NCI-H2227 treated with DMSO at 0.1 percent for 48 hours (cell line): ENCODE measurements around the gene GPT2.

Experiments used
- DNase-seq: peaks from one replicate; lab custom pipeline; 2025; lab: John Stamatoyannopoulos, UW

Gene GPT2

DNA sequence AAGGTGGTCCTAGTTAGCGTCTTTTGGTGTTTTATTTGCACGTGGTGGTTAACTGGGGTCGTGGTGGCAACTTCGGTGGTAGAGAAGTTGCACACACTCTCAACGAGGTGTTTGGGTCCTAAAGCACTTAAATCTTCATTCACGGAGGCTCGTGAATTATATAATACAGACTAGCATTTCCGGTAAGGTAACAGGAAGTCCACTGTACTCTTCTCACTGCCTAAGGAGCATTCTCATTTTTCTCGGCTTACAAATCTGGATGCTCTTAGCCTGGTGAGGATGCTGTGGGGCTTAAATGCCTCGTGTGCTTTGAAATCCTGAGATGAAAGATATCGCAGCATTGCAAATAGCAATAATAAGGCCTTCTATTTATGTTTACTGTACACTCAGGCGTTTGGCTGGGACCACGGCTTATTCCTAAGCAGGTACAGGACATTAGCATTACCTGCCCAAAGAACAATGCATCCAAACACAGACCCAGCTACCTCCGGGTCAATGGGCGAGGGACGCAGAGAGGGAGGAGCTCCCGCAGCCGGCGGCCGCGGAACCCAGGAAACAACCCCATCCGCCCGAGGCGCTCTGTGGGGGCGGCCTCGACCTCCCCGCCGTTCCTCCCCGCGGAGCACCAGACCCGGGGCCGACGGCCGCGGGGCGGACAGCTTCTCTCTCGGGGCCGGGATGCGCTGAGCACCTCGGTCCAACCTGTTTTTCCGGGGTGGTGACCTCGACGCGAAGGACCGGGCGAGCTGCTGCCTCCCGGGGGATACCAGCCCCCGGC lies 88.5 kb downstream of the GPT2 start:
- peak; percentile 25 for DNase-seq

DNA sequence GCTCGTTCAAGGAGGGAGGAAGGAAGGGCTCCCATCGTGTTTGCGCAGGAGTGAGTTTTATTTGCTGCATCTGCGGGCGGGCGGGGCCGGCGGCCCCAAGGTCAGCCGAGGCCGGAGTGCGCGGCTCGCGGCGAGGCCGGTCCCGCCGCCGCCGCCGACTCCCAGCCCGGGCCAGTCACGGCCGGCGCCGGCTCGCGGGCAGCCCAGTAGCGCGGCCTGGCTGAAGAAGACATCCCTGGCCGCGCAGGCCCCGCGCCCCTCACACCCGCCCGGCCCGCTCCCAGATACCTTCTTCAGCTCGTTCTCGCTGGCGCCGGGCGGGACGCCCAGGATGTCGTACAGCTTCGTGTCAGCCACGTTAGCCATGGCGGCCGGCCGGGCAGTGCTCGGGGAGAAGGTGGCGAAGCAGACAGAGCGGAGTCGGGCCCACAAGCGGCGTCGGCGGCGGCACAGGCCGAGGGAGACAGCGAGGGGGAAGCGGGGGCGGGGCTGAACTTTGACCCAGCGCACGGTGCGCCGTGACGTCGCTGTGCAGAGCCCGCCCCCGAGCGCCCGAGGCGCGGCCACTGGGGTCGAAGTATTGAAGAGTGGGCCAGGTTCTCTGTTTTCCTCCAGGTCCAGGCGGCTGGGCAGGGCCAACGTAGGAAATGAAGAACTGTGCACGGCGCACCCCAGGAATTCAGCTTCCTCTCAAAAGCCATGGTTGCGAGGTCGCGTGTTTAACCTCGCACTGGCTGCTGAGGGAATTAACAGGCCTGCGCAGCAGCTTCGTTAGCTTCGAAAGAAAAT lies 89.2 kb downstream of the GPT2 start, which contains the start of gene DNAJA2:
TSS of gene DNAJA2 (minus strand) at position 468 of the 789 bp plus-strand sequence. CDS start at position 366, 102 bp downstream.
- peak; percentile 80 for DNase-seq

DNA sequence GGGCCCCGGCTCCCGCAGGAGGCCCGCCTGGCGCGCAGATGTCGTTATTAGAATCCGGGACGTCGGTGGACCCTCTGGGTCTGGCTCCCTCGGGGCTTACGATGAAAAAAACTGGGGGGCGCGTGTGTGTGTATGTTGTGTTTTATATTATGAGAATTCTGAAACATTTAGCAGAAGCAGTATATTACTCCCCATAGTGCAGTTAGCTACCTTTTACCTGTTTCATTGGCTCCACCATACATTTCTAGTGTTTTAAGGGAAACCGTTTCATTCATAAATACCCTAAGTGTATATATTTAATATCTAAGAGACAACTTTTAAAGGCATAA lies 89.8 kb downstream of the GPT2 start:
- no peak for DNase-seq

DNA sequence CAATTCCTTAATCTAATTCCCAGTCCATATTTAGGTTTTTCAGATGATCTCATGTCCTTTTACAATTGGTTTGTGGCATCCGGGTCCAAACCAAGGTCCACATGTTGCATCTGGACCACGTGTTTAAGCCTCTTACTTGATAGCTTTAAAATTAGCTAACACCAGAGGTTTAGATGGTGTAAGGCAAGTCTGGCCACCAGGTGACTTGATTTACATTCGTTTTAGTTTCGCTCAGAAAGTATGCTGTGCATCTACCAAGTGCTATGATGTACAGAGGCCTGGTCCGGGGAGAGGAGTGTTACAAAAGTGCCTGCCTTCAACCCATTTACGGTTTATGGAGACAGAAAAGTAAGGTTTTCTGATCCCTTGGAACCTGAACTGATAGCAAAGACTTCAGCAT lies 90.2 kb downstream of the GPT2 start:
- DNase-seq = no peak

DNA sequence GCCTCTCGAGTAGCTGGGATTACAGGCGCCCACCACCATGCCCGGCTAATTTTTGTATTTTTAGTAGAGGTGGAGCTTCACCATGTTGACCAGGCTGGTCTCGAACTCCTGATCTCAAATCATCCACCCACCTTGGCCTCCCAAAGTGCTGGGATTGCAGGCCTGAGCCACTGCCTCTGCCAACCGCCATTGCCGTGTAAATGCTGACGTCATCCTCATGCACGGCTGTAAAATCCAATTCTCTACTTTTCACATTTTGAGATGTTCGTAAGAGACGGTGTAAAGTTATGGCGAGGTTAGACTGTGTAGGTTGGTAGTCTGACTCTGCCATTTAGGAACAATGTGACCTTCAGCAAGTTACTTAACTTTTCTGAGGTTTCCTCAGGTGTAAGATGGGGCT lies 91.0 kb downstream of the GPT2 start:
- no peak for DNase-seq

DNA sequence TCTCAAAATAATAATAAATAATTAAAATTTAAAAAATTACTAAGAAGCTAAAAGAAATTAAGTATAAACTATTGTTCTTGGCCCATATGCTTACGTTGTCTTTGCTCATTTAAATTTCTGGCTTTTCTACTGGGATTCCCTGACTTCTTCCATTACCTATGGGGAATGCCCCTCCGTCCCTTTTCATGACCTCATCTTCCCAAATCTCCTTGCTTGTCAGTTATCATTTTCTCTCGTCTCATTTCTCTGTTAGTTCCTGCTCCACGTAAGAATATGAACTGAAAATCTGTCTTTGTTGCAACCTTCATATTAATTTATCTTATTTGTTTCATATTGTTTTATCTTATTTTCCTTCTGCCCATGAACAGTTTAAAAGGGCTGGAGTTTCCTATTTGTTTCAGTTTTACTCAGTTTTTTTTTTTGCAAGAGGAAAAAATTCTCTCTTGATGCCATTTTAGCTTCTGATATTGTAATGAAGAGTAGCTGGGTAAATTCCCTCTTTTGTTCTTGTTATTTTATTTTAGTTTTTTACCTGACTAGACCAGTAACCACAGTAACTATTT lies 91.8 kb downstream of the GPT2 start:
- DNase-seq = no peak

DNA sequence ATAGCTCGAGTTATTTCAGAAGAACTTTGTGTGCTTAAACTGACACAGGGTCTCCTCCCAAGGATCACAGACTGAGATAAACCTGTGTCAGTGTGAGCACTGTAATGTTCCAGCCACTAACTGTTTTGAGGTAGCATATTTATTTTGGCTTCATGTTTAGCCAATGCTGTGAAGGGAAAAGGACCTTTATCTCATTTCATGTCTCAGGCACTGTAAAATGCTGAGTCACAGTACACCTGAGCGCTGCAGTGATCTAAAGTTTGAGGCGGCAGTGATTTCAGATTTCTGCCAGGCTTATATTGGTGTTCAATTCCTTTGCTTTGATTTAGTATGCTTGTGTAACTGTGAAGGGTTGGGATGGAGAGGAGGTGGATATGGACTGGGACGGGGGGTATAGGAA lies 92.4 kb downstream of the GPT2 start:
- no peak for DNase-seq
